ENCODE results near the gene ZNF646.
A peak's percentile ranks its signal among the peaks of the same experiment; 100 is the strongest.
"Not testable (repeated sequence)": the region's sequence is repeated elsewhere in the genome, so short reads cannot be mapped to it uniquely, and the experiment has no call there.

Gene ZNF646

DNA sequence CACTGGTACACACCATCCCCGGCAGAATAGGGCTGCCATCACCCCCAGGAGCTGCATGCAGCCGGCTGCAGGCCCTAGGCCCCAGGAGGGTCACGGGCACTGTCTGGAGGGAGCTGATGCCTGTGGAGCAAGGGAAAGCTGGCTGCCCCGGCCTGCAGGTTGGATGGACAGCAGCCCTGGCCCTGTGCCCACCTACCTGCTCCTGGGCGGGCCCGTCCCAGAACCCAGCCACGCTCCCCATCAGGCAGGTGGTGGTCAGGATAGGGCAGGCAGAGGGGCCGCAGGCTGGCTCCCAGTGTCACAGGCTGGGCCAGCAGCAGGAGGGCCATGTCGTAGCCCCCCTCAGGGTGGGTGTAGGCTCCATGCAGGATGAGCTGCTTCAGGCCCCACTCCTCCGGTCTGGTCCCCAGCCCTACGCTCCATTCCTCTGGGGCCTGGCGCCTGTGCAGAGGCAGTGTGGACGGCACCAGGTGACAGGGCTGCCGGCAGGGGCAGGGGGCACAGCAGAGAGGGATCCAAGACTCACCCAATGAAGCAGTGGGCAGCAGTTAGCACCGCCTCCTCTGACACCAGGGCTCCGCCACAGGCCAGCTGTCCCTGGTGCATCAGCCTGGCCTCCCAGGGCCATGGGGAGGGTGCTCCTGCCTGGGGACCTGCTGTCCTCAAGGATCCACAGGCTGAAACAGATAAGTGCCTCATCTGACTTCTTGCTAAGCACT, 10.5 kb downstream of the ZNF646 start:
- no peak for DNase-seq (ENCODE audit: low read depth in 2 of 2)

DNA sequence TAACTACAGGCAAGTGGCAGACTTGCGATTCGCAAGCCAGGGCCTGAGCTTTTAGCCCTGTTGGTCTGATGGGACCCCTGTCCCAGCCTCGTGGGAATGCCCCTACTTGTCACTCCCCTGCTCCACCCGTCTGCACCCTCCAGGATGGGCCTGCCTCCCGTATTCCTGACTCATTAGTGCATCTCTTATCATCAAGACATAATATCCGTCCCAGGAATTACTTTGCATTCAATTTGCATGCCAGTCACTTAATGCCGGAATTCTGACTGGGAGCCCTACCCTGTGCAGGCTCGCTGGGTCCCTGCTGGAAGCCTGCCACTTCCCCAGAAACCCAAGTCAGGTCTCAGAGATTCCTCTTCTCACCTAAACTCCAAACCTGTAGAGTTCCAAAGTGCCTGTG, 11.2 kb downstream of the ZNF646 start:
- DNase-seq (ENCODE audit: low read depth in 2 of 2) = no peak

DNA sequence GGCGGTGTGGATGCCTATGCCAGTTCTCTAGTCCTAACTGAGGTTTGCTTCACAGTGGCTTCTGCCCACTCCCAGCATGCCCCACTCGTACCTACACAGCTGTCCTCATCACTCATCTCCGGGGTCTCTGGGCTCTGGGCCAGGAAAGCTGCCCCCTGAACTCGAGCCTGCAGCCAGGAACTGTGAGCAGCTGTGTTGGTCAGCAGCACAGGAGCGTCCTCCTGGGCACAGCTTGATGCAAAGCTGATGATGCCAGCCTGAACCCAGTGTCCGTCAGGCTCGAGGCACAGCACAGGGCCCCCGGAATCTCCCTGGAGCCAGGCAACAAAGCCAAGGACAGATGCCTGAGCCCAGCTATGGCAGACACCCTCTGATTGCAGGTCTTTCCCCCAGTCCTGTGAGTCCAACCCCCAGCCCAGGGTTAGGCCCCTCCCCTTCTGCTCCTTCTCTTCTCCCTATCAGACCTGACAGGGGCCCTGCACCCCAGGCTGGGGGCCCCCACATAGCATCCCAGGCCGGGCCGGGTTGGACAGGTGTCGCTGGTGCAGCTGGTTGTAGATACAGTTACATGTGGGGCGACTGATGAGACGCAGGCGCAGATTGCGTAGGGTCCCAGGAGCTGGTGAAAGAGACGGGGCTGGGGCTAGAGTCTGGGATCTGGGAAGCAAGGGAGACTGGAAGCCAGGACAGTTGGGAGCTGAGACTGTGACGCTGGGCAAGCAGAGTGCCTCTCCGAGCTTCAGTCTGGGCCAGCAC, 11.8 kb downstream of the ZNF646 start:
- no peak for DNase-seq (ENCODE audit: low read depth in 2 of 2)

DNA sequence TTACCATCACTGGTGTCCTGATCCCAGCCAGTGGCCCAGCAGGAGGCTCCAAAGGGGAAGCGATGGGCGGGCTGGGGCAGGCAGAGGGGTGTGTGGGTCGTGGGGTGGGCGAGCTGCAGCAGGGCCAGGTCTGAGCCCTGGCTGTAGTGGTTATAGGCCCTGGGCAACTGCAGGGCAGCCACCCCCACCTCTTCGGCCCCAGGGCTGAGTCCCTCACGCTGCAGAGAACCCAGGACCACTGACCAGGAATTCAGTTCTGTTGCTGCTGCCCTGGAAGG, 12.3 kb downstream of the ZNF646 start:
- no peak for DNase-seq (ENCODE audit: low read depth in 2 of 2)

DNA sequence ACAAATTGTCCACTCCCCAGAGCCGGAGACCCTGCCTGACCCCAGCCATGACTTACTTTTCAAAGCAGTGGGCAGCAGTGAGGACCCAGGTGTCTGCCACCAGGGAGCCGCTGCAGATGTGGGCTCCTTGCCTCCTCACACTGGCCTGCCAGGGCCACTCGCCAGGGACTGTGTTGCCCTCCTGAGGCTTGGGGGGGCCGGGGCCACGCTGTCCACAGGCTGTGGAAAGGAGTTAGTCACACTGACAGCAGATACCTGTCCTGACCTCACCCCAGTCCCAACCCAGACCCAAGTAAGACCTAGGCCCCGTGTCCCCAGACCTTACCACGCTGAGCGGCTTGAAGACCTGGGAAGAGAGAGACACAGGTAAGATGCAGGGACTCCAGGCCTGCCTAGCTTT, 13.3 kb downstream of the ZNF646 start:
- DNase-seq (ENCODE audit: low read depth in 2 of 2) = no peak

DNA sequence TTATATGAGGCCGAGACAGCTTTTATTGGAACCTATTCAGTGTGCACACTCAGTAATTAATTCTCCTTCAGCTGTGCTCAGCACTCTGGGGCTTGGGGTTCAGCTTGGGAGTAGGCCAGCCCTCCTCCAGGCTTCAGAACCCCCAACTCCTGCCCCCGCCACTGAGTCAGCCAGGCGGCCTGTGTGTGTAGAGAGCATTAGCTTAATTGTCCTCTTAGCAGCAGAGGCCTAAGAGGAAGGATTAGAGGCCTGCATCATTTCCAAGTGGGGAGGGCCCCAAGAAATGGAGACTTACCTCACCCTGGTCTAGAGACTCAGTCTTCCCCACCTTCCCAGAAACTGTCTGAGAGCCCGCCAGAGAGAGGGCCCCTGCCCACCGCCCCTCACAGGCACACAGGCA, 13.7 kb downstream of the ZNF646 start:
- DNase-seq (ENCODE audit: low read depth in 2 of 2) = no peak

DNA sequence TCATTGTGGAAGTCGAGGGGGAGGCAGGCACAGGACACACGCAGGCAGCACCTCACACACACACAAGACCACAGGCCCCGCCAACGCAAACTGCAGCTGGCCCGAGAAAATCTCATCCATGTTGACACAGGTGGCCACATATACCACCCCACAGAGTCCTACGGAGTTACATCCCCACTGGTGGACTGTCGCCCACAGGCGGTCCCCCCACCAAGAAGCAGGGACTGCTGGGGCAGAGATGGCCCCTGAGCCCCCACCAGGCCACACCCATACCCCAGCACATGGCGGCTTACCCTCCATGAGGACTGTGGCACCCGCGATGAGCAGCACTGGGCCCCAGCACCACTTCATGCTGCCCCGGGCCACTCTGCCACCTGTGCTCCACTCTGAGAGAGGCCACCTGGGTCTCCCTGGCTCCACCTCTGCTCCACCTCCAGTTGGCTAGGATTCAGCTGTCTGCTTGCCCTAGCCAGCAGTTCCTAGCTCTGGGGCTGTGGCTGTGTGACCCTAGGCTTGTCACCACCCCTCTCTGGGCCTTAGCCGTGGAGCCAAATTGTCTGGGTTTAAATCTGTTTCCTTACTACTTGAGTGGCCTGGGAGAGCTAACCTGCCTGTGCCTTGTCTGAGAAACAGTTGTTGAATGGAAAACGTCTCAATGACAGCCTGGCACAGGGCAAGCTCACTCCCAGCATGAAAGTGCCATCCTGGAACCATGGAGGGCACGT, 14.4 kb downstream of the ZNF646 start, which contains the start of gene PRSS53:
TSS of gene PRSS53 (minus strand) at position 485 of the 725 bp plus-strand sequence. CDS start at position 351, 134 bp downstream.
- DNase-seq (ENCODE audit: low read depth in 2 of 2) = no peak

DNA sequence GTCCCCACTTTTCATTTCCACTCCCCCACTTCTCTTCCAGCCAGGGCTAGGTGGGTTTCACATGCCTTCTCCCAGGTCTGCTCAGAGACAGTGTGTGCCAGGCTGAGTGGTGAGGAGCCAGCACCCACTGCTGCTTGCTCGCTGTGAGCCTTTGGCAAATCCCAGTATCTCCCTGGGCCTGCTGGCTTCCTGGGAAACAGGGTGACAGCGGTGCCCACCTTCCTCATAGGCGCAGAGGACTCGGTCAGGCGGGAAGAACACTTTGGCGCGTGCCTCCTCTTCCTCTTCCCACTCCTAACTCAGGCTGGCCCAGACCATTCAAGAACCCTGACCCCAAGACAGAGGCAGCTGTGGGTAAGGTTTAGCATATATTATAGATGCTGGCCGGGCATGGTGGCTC, 15.0 kb downstream of the ZNF646 start:
- DNase-seq (ENCODE audit: low read depth in 2 of 2) = no peak

DNA sequence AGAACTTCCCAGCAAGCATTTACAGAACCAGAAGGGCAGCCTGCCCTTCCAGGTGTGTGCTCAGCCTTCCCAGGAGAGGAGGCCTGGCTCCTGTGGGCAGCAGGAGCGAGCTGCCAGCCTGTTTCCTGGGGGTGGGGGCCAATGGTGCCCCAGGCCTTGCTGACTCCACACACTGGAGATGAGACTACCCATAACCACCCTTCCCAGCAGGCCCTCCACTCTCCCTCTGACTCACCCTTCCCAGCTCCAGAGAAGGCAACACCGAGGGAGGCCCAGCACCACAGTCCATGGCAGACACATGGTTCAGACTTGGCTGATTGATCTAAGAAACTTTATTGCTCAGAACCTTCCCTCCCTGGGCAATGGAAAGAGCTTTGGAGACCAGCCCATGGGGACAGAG, 16.3 kb downstream of the ZNF646 start:
- no peak for DNase-seq (ENCODE audit: low read depth in 2 of 2)

DNA sequence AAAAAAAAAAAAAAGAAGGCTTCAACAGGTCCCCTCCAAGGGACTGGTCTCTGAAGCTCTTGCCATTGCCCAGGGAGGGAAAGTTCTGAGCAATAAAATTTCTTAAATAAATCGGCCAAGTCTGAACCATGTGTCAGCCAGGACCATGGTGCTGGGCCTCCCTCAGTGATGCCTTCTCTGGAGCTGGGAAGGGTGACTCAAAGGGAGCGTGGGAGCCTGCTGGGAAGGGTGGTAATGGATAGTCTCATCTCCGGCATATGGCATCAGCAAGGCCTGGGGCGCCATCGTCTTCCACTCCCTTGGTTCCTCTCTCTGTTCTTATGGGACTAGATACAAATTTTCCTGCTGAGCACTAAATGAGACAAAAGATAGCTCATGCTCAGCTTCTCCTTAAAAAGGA, 18.1 kb downstream of the ZNF646 start:
- no peak for DNase-seq (ENCODE audit: low read depth in 2 of 2)

DNA sequence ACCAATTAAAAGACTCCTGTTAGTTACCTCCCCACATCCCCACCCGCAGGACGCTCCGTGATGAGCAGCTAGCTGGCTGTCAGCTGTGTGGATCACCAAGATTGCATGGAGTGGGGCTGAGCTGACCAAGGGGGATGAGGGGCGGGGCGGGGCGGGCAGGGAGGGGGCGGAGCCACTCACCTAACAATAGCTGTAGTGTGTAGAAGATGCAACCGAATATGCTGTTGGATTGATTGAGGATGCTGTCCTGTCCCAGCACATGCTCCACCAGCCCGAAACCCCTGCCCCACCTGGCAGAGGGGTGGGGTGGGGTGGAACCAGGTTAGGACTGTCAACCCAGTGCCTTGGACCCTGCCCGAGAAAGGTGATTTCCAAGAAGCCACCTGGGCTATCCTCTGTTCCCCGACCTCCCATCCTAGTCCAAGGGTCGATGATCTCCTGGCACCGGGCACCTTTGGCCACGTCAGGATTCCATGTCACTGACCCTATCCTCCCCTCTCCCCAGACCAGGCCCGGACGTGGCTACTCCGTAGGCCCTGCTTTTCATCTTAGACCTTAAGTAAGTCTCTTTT, 19.0 kb downstream of the ZNF646 start:
- no peak for DNase-seq (ENCODE audit: low read depth in 2 of 2)

DNA sequence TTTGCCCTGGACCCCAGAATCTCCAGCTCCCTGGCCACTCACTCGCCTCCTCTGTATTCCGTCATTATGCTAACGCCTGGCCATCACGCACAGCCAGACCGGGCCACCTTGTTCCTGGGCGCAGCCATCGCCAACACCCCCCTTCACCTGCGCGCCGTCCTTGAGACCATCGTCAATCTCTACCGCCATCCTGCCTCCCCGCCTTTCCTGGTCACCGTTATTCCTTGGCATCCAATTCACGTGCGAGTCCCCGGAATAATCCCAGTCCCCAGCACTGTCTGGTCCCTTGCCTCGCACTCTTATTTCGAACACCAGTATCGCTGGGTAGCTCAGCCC, 19.8 kb downstream of the ZNF646 start:
- no peak for DNase-seq (ENCODE audit: low read depth in 2 of 2)

DNA sequence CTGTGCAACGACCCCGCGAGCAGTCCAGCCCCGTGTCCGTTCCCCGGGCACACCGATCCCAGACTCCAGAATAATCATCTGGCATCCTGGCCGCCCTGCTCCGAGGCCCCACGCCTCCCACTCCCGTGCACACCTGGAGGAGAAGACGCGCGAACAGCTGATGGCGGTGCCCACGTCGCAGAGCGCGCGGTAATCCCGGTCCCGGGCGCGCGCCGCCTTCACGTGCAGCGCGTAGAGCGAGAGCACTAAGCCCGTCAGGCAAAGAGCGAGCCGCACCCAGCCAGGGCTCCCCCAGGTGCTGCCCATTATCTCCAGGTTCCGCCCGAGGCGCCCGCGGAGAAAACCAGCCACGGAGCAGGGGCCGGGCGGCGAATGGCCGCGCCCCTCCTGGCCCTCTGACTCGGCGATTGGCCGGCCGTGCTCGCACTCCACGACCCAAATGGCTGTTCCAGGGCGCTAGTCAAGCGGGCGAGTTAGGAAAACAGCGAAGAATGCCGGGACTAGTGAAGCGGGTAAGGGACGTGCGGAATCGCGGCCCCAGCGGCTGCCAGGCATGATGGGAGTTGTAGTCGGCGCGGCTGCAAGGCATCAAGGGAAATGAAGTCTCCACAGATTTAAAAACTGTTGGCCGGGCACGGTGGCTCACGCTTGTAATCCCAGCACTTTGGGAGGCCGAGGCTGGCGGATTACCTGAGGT, 20.4 kb downstream of the ZNF646 start, which contains the start of gene VKORC1:
TSS of gene VKORC1 (minus strand) at position 374 of the 697 bp plus-strand sequence. CDS start at position 306, 68 bp downstream.
- DNase-seq (ENCODE audit: low read depth in 2 of 2) = peak; percentile 60 to 68

DNA sequence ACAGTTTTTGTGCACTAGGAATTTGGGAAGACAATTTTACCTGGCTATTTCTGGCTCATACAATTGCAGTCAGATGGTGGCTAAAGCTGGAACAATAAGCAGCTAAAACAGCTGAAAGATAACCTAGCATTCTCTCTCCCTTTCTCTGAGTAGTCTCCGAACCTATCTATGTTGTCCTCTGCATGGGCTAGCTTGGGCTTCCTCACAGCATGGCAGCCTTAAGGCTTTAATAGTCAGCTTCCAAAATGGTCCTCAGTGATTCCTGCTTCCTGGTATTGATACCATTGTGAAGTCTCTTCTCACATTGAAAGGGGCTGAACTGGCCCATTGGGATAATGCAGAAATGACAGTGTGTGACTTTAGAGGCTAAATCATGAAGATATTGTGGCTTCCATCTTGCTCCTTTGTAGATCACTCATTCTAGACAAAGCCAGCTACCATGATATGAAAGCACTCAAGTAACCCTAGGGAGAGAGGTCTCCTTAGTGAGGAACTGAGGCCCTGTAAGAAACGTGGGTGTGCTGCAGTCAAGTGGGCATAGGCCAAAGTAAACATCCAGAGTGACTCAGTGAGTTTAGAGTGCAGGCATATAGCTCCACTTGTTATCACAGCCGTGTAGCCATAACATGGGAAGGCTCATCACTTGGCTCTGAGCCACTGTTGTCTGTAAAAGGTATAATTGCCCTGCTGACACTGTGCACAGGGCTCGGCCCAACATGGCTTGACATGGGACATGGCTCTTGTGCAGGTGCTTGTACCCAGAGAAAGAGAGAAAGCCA, 25.8 kb downstream of the ZNF646 start:
- DNase-seq (ENCODE audit: low read depth in 2 of 2) = no peak

DNA sequence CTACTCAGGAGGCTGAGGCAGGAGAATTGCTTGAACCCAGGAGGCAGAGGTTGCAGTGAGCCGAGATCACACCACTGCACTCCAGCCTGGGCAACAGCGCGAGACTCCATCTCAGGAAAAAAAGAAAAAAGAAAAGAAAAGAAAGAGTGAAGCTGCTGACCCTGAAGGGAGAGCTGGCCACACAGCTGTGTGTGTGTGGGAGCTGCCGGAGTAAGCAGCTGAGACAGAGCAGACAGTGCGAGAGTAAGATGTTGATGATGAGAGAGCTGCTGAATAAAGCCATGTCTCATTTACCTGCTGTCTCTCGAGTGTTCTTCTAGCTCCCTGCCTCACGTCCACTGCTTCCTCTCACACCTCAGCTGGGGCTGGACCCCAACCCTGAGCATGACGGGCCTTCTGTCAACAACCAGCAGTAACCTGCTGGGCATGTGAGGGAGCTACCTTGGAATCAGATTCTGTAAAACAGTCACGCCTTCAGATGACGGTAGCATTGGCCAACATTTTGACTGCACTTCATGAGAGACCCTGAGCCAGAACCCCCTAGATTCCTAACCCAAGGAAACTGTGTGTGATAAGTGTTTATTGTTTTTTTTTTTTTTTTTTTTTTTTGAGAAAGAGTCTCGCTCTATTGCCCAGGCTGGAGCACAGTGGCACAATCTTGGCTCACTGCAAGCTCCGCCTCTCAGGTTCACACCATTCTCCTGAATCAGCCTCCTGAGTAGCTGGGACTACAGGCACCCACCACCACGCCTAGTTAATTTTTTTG, 26.8 kb downstream of the ZNF646 start:
- not testable (repeated sequence) for DNase-seq (ENCODE audit: low read depth in 2 of 2)

DNA sequence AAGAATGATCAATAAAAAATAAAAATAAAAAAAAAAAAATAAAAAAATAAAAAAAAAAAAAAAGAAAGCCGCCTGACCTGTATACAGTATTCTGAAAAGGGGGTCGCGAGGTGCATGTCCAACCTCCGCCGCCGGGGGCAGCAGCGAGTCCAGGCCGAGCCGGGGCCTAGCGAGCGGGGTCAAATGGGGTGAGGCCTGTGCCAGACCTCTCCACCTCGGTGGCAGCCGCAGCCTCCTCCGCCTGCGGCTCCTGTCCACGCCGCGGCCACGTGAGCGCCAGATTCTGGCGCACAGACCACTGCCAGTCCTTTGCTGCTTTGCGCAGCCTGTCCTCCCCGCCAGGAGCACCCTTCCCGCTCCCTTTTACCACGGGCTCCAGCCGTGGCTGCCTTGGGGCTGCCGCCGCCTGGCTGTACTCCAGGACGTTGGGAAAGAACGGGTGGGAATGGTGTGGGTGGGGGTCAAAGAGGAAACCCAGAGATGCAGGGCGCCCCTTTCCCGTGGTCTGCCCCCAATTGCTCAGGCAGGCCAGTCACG, 31.5 kb downstream of the ZNF646 start:
- peak; percentile 63 to 69 for DNase-seq (ENCODE audit: low read depth in 2 of 2)

DNA sequence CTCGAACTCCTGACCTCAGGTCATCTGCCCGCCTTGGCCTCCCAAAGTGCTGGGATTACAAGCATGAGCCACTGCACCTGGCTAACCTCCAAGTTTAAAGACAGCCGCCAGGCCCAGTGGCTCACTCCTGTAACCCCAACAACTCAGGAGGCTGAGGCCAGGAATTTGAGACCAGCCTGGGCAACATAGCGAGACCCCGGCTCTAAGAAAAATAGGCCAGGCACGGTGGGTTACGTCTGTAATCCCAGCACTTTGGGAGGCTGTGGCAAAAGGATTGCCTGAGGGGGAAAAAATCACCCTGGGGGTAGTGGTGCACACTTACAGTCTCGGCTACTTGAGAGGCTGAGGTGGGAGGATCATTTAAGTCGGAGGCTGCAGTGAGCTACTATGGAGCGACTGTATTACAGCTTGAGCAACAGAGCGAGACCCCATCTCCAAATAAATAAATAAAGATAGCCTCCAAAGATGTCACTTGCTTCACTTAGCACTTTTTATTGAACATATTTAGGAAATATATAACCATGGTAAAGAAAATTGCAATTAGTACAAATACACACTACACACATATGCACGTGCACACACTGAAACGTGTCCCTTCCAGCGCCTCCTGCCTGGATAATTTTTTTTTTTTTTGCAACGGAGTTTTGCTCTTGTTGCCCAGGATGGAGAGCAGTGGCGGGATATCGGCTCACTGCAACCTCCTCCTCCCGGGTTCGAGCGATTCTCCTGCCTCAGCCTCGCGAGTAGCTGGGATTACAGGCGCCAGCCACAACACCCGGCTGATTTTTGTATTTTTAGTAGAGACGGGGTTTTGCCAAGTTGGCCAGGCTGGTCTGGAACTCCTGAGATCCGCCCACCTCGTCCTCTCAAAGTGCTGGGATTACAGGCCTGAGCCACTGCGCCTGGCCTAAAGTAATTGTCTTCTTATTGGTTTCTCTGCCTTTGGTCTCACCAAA, 32.6 kb downstream of the ZNF646 start:
- no peak for DNase-seq (ENCODE audit: low read depth in 2 of 2)

DNA sequence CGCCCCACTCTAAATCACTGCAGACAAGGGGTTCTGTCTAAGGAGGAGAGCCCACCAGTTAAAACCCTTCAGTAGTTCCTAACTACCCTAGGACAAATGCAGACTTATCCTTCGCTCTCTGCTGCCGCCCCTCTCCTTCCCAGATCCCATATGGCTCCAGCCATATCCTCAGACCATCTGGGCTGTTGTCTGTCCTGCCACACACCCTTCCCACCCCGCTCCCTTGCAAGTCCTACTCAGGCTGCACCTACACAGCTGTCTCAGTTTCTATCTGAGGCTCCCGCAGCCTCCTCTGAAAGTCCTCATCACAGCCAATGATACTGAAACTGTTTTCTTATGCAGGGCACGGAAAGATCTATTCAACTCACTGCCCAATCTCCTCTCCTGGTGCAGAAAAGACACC, 33.2 kb downstream of the ZNF646 start:
- no peak for DNase-seq (ENCODE audit: low read depth in 2 of 2)
